ENCODE measurements around the gene OSBPL10. TPM values are rescaled to one million over a fixed set of nuclear protein-coding genes. Genes with fewer than 3 reads are reported as not detected.

The OSBPL10 gene
- total and polyA plus RNA-seq, 2 of the 8 experiments (the other 6 are each of a cell fraction or from before 2014, with no cell fraction given), result 26.2 to 86.7 TPM

- Histone ChIP-seq H2AK5ac (ENCODE audit: low read depth, low read length) (no peak overlapping the region), H3K79me1 (ENCODE audit: low read depth, low read length) (peaks cover 2% of the 10 kb centered on the region; the same call in 1 of the 2 replicates), H2BK12ac (ENCODE audit: low read depth, low read length) (no peak overlapping the region), H3K56ac (replicated peaks; ENCODE audit: insufficient read length, low read depth, low read length) (no peak overlapping the region), H2BK120ac (replicated peaks; ENCODE audit: low read depth, low read length) (no peak overlapping the region), H3K4me3 (ENCODE audit: extremely low read depth in 1 of 4, insufficient read depth in 2 of 4, low read depth in 3 of 4, low read length in 4 of 4) (no peak overlapping the region), H3K14ac (ENCODE audit: insufficient read length) (no peak overlapping the region), H3K4ac (replicated peaks; ENCODE audit: insufficient read length, low read depth, low read length) (no peak overlapping the region), H2AFZ (ENCODE audit: low read length) (no peak overlapping the region), H4K91ac (replicated peaks; ENCODE audit: insufficient read length, low read length) (no peak overlapping the region), H3K23me2 (ENCODE audit: low read depth, low read length) (no peaks in the 10 kb centered on the region), H3K23ac (ENCODE audit: insufficient read length) (no peak overlapping the region), H3K27ac (ENCODE audit: low read depth, low read length) (no peak overlapping the region), H3K36me3 (ENCODE audit: control insufficient read depth in 2 of 4, insufficient read depth in 4 of 4, low read length in 3 of 4) (peaks cover 0 to 21% (median under 1%) of the 10 kb centered on the region in 4 experiments; a peak in 3 of 8 replicates), H4K20me1 (replicated peaks in 1 of 2; ENCODE audit: control insufficient read depth in 1 of 2, insufficient read depth in 2 of 2, low read length in 2 of 2) (no peaks in the 10 kb centered on the region), H3K18ac (ENCODE audit: extremely low read depth, low read length) (no peak overlapping the region), H3K4me2 (ENCODE audit: insufficient read depth in 1 of 2, low read depth in 2 of 2, low read length in 2 of 2) (no peak overlapping the region), H3K79me2 (ENCODE audit: control insufficient read depth in 1 of 2, insufficient read depth in 2 of 2, low read length in 2 of 2) (no peaks in the 10 kb centered on the region), H2BK5ac (ENCODE audit: low read depth, low read length) (no peak overlapping the region), H3K9ac (replicated peaks in 1 of 4; ENCODE audit: extremely low read depth in 1 of 4, low read depth in 3 of 4, low read length in 3 of 4) (no peak overlapping the region), H4K8ac (ENCODE audit: extremely low read depth, insufficient read depth, low read length) (no peak overlapping the region), H3K4me1 (replicated peaks in 1 of 4; ENCODE audit: control insufficient read depth in 3 of 4, insufficient read depth in 4 of 4, low read length in 3 of 4) (peaks cover 0 to 6% (median 0%) of the 10 kb centered on the region in 4 experiments; a peak in 1 of 7 replicates), H3K27me3 (replicated peaks in 1 of 4; ENCODE audit: control insufficient read depth in 3 of 4, extremely low read depth in 1 of 4, insufficient read depth in 3 of 4, low read length in 3 of 4) (no peaks in the 10 kb centered on the region), H2BK15ac (ENCODE audit: low read length) (no peak overlapping the region), H3K9me3 (ENCODE audit: insufficient read depth in 2 of 2, low read depth in 1 of 2, low read length in 1 of 2) (no peaks in the 10 kb centered on the region), H2BK20ac (ENCODE audit: low read length) (no peak overlapping the region), H4K5ac (ENCODE audit: insufficient read length, low read depth, low read length) (no peak overlapping the region)
- peak; percentile 36 for FAIRE-seq
- POLR2A ChIA-PET (ENCODE audit: partially characterized antibody), result interaction anchor here (1.1 kb wide), 2 partner anchors 9 to 12 kb away, joined by 3 to 4 read pairs; no protein-coding TSS in a partner anchor
- no peak for DNase-seq (ENCODE audit: low read depth in 1 of 2, low spot score in 2 of 2)
- CTCF ChIA-PET (ENCODE audit: partially characterized antibody), result interaction anchor here (0.6 to 1.7 kb wide), 16 partner anchors 9 to 1018 kb away, joined by 3 to 9 read pairs (median 3); no protein-coding TSS in a partner anchor
- TF ChIP-seq JUND (IDR thresholded peaks at IDR 0.05; ENCODE audit: low read length) (no peak), RAD21 (IDR thresholded peaks at IDR 0.05 in 1 of 2, conservative IDR thresholded peaks at IDR 0.05 in 1 of 2; ENCODE audit: low read depth in 2 of 2, low read length in 2 of 2) (peak in 1 of 2 experiments; percentile 16; a peak in 1 of 4 replicates), CTCF (IDR thresholded peaks at IDR 0.05; ENCODE audit: control extremely low read depth in 1 of 3, insufficient read depth in 1 of 3, low read depth in 1 of 3, low read length in 3 of 3) (peak in 2 of 3 experiments; percentile 0 to 21; a peak in 2 of 4 replicates), EP300 (IDR thresholded peaks at IDR 0.05; ENCODE audit: borderline replicate concordance in 1 of 2, low read depth in 2 of 2, low read length in 2 of 2) (no peak), ATF2 (IDR thresholded peaks at IDR 0.05; ENCODE audit: low read length) (no peak), CBX8 (IDR thresholded peaks at IDR 0.05; ENCODE audit: borderline replicate concordance, low read depth, low read length) (no peak)
- 93% methylated on average over 2 of the region's 2 CpGs; no CpG with 5 or more reads in 1 of the 2 experiments for WGBS, 2 experiments (ENCODE audit: extremely low coverage in 1 of 2, insufficient coverage in 1 of 2, insufficient read length in 1 of 2, insufficient replicate concordance in 2 of 2, low coverage in 1 of 2, low lambda C conversion rate in 2 of 2, missing lambda C conversion rate in 1 of 2)
Observed at GRCh38 chr3:31695280-31696008, 285.6 kb downstream of the OSBPL10 start.
